ENCODE measurements around the gene SEC31A.
"Not testable (repeated sequence)": the region's sequence is repeated elsewhere in the genome, so short reads cannot be mapped to it uniquely, and the experiment has no call there.

- TF ChIP-seq, protein P1, sequence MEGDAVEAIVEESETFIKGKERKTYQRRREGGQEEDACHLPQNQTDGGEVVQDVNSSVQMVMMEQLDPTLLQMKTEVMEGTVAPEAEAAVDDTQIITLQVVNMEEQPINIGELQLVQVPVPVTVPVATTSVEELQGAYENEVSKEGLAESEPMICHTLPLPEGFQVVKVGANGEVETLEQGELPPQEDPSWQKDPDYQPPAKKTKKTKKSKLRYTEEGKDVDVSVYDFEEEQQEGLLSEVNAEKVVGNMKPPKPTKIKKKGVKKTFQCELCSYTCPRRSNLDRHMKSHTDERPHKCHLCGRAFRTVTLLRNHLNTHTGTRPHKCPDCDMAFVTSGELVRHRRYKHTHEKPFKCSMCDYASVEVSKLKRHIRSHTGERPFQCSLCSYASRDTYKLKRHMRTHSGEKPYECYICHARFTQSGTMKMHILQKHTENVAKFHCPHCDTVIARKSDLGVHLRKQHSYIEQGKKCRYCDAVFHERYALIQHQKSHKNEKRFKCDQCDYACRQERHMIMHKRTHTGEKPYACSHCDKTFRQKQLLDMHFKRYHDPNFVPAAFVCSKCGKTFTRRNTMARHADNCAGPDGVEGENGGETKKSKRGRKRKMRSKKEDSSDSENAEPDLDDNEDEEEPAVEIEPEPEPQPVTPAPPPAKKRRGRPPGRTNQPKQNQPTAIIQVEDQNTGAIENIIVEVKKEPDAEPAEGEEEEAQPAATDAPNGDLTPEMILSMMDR (IDR thresholded peaks at IDR 0.05 in 4 of 5, conservative IDR thresholded peaks at IDR 0.05 in 1 of 5) = not testable (repeated sequence)
- not testable (repeated sequence) for TF ChIP-seq POLR2A (IDR thresholded peaks at IDR 0.05)
Measured at GRCh38 chr4:82833060-82833459, 57.9 kb downstream of the SEC31A start.
